Lower leg skin (tissue), 4 donors: Measurements from ENCODE around the gene DNAJC10. TPM values are rescaled to one million over a fixed set of nuclear protein-coding genes. Genes with fewer than 3 reads are reported as not detected.

Experiments
- DNase-seq, 2 donors: peaks; one replicate each; pipeline ENCODE4 v3.0.0-alpha.2; 2019; ENCODE audit warnings: low spot score in 2 of 2
- H3K4me3 ChIP-seq: fragments of 200-600 bp; sonication (generic); 2 replicates; pipeline ENCODE4 v1.5.1; 2017; ENCODE audit warnings: mild to moderate bottlenecking, low read depth; ENCODE audit not compliant: poor library complexity, severe bottlenecking
- POLR2A ChIP-seq, 2 donors: fragments of 450-650 bp; IDR thresholded peaks; one replicate each; pipeline ENCODE4 v1.6.1; 2016 to 2017; ENCODE audit warnings: antibody characterized with exemption in 2 of 2, mild to moderate bottlenecking in 1 of 2, moderate library complexity in 1 of 2
- WGBS, 2 donors: methylation state at CpG; one replicate each; pipeline ENCODE4 v1.1.5; 2018; 5-methylcytosine and 5-hydroxymethylcytosine counted together
- intact Hi-C: fragments of 100-400 bp; cut with DNase I; formaldehyde crosslinking; loops from one replicate; pipeline ENCODE4 v1.15.0; 2023; ENCODE audit warnings: low total_unique reads
- total RNA-seq, 4 donors: library from RNA; depleted of rRNA; stranded (reverse); fragments of >200 nt; gene quantifications; one replicate each; pipeline ENCODE4 v1.1.0, GENCODE V29; 2016
- TF ChIP-seq, protein P1 (sequence below), 3 donors: fragments of 450-650 bp; IDR thresholded peaks; one replicate each; pipeline ENCODE4 v1.5.1; 2016; ENCODE audit warnings: antibody characterized with exemption in 3 of 3, mild to moderate bottlenecking in 3 of 3, moderate library complexity in 2 of 3

The DNAJC10 gene
- total RNA-seq, 4 donors from 2014 or later, result 13.3 to 29.2 (median 18.9) TPM

DNA sequence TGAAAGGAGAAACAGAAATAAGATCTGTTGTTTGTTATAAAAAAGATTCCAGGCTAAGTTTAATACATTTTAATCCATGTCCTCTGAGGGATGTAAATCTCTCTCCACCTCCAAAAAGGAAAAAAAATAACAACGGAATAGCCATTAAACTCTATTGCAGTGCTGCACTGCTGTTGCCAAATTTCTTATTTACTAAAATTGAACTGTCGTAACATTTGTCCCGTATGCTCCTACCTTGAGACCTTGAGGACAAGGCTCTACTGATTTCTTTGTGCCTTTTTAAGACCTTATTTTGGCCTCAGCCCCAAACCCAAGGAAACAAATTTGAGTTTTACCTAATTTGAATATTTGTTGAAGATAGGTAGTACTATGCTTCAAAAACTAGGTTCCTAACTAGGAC, 94.0 kb downstream of the DNAJC10 start:
- TF ChIP-seq POLR2A (IDR thresholded peaks at IDR 0.05), result no peak
- TF ChIP-seq, protein P1, sequence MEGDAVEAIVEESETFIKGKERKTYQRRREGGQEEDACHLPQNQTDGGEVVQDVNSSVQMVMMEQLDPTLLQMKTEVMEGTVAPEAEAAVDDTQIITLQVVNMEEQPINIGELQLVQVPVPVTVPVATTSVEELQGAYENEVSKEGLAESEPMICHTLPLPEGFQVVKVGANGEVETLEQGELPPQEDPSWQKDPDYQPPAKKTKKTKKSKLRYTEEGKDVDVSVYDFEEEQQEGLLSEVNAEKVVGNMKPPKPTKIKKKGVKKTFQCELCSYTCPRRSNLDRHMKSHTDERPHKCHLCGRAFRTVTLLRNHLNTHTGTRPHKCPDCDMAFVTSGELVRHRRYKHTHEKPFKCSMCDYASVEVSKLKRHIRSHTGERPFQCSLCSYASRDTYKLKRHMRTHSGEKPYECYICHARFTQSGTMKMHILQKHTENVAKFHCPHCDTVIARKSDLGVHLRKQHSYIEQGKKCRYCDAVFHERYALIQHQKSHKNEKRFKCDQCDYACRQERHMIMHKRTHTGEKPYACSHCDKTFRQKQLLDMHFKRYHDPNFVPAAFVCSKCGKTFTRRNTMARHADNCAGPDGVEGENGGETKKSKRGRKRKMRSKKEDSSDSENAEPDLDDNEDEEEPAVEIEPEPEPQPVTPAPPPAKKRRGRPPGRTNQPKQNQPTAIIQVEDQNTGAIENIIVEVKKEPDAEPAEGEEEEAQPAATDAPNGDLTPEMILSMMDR (IDR thresholded peaks at IDR 0.05), result no peak
- no peak overlapping the region for H3K4me3 ChIP-seq
- intact Hi-C loops, result no loop called here
- no peak for DNase-seq
- WGBS, 2 donors, result 72 to 83% methylated on average over 3 of the region's 3 CpGs

DNA sequence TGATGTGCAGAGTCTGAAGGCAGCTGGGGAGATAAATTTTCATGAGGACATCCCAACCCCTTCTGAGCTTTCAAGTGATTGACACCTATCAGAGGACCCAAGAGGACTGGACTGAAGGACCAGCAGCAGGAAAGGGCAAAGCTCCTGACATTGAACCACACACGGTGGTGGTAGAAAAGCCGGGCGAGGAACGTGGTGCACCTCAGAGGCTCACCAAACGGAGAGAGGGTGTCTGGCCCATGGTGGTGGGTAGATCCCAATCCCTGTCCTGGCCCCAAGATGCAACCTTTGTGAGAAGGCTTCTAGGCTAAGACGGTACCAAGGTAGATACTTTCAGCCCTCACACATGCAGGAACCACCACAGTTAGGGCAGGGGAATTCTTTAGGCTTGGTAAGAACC, 98.3 kb downstream of the DNAJC10 start:
- WGBS, 2 donors, result 78 to 99% methylated on average over 6 of the region's 6 CpGs
- intact Hi-C loops, result no loop called here
- no peak overlapping the region for H3K4me3 ChIP-seq
- DNase-seq, result no peak
- no peak for TF ChIP-seq POLR2A (IDR thresholded peaks at IDR 0.05)
- TF ChIP-seq, protein P1 (IDR thresholded peaks at IDR 0.05), result no peak

DNA sequence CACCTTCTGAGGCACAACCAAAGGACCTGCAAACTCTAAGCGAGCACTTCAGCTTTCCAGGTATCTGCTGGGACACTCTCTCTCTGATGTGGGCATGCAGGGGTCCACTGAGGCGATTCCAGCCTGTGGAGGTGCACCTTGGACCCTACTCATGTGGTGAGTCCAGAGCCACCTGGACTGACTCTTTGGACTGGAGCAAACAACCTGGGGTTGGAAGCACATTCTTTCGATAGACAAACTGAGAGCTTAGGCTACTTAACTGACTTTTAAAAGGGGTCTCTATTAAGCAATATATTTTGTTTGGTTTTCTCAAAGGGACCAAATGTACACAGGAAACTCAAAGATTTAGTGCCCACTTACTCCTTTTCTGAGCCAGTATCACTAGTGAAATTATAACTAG, 98.7 kb downstream of the DNAJC10 start:
- TF ChIP-seq, protein P1 (IDR thresholded peaks at IDR 0.05), result no peak
- TF ChIP-seq POLR2A (IDR thresholded peaks at IDR 0.05), result no peak

DNA sequence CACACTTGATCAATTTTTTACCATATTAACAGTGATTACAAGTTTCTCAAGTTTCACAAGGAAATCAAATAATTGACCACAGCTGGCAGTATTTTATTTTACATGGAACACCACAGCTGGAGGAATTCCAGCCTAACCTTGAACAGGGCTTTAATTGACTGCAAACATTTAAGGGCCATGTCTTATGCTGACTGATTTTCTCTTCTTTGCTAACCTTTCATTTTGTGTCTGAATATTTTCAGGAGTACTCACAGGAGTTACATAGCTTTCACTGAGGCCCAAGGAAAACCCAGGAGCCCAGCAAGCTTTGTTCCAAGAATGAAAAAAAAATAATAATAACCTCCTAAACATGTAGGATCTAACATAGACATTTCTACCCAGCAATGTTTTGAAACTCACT, 100.8 kb downstream of the DNAJC10 start:
- no peak for DNase-seq
- no peak overlapping the region for H3K4me3 ChIP-seq
- TF ChIP-seq POLR2A (IDR thresholded peaks at IDR 0.05), result no peak
- TF ChIP-seq, protein P1 (IDR thresholded peaks at IDR 0.05), result no peak
- intact Hi-C loops, result no loop called here

More for the DNA sequence above, 98.7 kb downstream of the DNAJC10 start:
- intact Hi-C loops, result no loop called here
- DNase-seq, result no peak
- 97 to 100% methylated on average over 2 of the region's 3 CpGs for WGBS, 2 donors
- no peak overlapping the region for H3K4me3 ChIP-seq

DNA sequence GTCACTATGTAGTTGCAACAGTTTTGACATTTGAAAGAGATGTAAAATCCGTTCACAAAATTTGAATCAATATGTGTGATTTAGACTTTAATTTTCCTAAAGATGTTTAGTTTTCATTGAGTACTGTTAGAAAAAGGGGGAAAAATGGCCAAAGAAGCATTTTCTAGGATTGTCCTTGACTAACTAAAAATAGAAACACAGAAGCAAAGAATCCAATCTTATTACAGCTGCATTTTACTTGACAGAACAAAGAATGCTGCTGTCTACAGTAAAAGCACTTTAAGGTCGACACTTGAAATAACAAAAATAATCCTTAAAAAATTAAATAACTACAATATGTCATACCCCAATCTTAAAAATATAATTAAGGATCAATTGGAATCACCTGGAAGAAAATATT, 101.5 kb downstream of the DNAJC10 start:
- H3K4me3 ChIP-seq, result no peak overlapping the region
- TF ChIP-seq, protein P1 (IDR thresholded peaks at IDR 0.05), result no peak
- no peak for TF ChIP-seq POLR2A (IDR thresholded peaks at IDR 0.05)
- intact Hi-C loops, result no loop called here
- DNase-seq, result no peak
- 69 to 71% methylated on average over 2 of the region's 2 CpGs for whole genome bisulfite sequencing, 2 donors

DNA sequence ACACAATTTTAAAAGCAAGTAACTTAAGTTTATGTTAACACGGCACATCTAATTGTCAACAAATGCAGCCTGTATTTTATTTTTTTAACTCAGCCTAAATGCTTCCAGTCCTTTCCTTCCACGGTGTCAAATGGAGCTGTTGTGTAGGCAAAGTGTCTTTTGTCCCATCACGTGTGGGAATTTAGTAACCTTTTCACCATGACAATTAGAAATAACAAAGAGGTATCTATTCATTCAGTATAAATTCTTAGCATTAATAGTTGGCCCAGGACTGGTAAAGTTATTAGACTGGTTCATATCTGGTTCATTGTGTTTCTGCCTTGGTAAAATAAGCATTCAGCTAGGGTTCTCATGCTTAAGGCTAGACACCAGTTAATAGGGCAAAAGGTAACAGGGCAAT, 102.4 kb downstream of the DNAJC10 start:
- TF ChIP-seq POLR2A (IDR thresholded peaks at IDR 0.05), result no peak
- TF ChIP-seq, protein P1 (IDR thresholded peaks at IDR 0.05), result no peak
- 67 to 78% methylated on average over 3 of the region's 3 CpGs for WGBS, 2 donors

More for the DNA sequence above, 102.4 kb downstream of the DNAJC10 start:
- no peak for DNase-seq
- intact Hi-C loops, result no loop called here
- H3K4me3 ChIP-seq, result no peak overlapping the region
